GM23338 (cell line): ENCODE measurements around the gene IL4I1. TPM values are rescaled to one million over a fixed set of nuclear protein-coding genes. Genes with fewer than 3 reads are reported as not detected.

Experiments used
- ATAC-seq: fragments of 200-7000 bp; cut with Tn5 transposase; 3 replicates; pipeline ENCODE4 v1.9.1; 2020
- DNase-seq: peaks from one replicate; pipeline ENCODE4 v3.0.0-alpha.2; 2015; ENCODE audit warnings: low spot score
- H2AFZ ChIP-seq: fragments of 200-600 bp; sonication (generic); 2 replicates; pipeline ENCODE4 v1.8.0; 2016; ENCODE audit warnings: antibody characterized with exemption, mild to moderate bottlenecking, moderate library complexity
- H3F3A ChIP-seq: fragments of 200-600 bp; sonication (generic); replicated peaks from 2 replicates; pipeline ENCODE4 v1.8.0; 2017; ENCODE audit warnings: antibody characterized with exemption, mixed run types, low read depth
- H3K27ac ChIP-seq: fragments of 200-600 bp; sonication (generic); 2 replicates; pipeline ENCODE4 v1.6.1; 2016; ENCODE audit warnings: low read depth
- H3K27me3 ChIP-seq: fragments of 200-600 bp; sonication (generic); 2 replicates; pipeline ENCODE4 v1.8.0; 2016; ENCODE audit warnings: mild to moderate bottlenecking, mixed run types, moderate library complexity; ENCODE audit not compliant: insufficient read depth
- H3K36me3 ChIP-seq: fragments of 200-600 bp; sonication (generic); 2 replicates; pipeline ENCODE4 v1.8.0; 2016; ENCODE audit warnings: mild to moderate bottlenecking; ENCODE audit not compliant: insufficient read depth
- H3K4me1 ChIP-seq: fragments of 200-600 bp; sonication (generic); 2 replicates; pipeline ENCODE4 v1.8.0; 2016; ENCODE audit warnings: mild to moderate bottlenecking, moderate library complexity; ENCODE audit not compliant: insufficient read depth
- H3K4me2 ChIP-seq: fragments of 200-600 bp; sonication (generic); 2 replicates; pipeline ENCODE4 v1.7.1; 2017; ENCODE audit warnings: mixed run types
- H3K4me3 ChIP-seq: fragments of 200-600 bp; sonication (generic); 2 replicates; pipeline ENCODE4 v1.6.1; 2016; ENCODE audit warnings: mixed run types
- H3K79me2 ChIP-seq: fragments of 200-600 bp; sonication (generic); replicated peaks from 2 replicates; pipeline ENCODE4 v1.8.0; 2017; ENCODE audit warnings: mild to moderate bottlenecking; ENCODE audit not compliant: insufficient read depth
- H3K9me2 ChIP-seq: fragments of 200-600 bp; sonication (generic); 2 replicates; pipeline ENCODE4 v1.8.0; 2017; ENCODE audit not compliant: insufficient read depth
- H4K20me1 ChIP-seq: fragments of 200-600 bp; sonication (generic); replicated peaks from 2 replicates; pipeline ENCODE4 v1.8.0; 2017; ENCODE audit warnings: mild to moderate bottlenecking; ENCODE audit not compliant: insufficient read depth
- H3K27ac Mint-ChIP-seq: 2 replicates; pipeline ENCODE4 v1.8.0; 2020; ENCODE audit warnings: inconsistent platforms, mild to moderate bottlenecking, moderate library complexity, mixed read lengths
- H3K27me3 Mint-ChIP-seq: 3 replicates; pipeline ENCODE4 v1.8.0; 2022; ENCODE audit warnings: low read depth, mild to moderate bottlenecking, moderate library complexity, mixed read lengths, inconsistent platforms; ENCODE audit not compliant: insufficient read depth, poor library complexity
- H3K36me3 Mint-ChIP-seq: 3 replicates; pipeline ENCODE4 v1.8.0; 2021; ENCODE audit warnings: low read depth, mild to moderate bottlenecking, inconsistent platforms, moderate library complexity, mixed read lengths
- H3K4me1 Mint-ChIP-seq: 3 replicates; pipeline ENCODE4 v1.8.0; 2020; ENCODE audit warnings: mild to moderate bottlenecking, inconsistent platforms, mixed read lengths
- H3K4me3 Mint-ChIP-seq: 3 replicates; pipeline ENCODE4 v1.8.0; 2021; ENCODE audit warnings: moderate library complexity, mild to moderate bottlenecking, inconsistent platforms, mixed read lengths
- H3K9me3 Mint-ChIP-seq: 3 replicates; pipeline ENCODE4 v1.8.0; 2020; ENCODE audit warnings: moderate library complexity, mild to moderate bottlenecking, inconsistent platforms, mixed read lengths
- CREB1 ChIP-seq: fragments of 250-450 bp; sonication (Bioruptor Pico); IDR thresholded peaks from 2 replicates; pipeline ENCODE4 v1.5.0; 2020; ENCODE audit warnings: low read depth, mild to moderate bottlenecking, moderate library complexity
- CTCF ChIP-seq, 2 experiments: fragments of 200-600 bp in 1 of 2; sonication (generic) in 1 of 2; conservative IDR thresholded peaks; 2 replicates each; pipeline versions ENCODE4 v1.5.1 to v1.6.1; 2016 to 2017; ENCODE audit warnings: antibody characterized with exemption in 2 of 2, low read depth in 2 of 2, mild to moderate bottlenecking in 2 of 2, moderate library complexity in 1 of 2
- ETS1 ChIP-seq: IDR thresholded peaks from 2 replicates; pipeline ENCODE4 v1.6.1; 2016; ENCODE audit warnings: antibody characterized with exemption
- EZH2 ChIP-seq: fragments of 200-600 bp; sonication (generic); IDR thresholded peaks from one replicate; pipeline ENCODE4 v1.8.0; 2017; ENCODE audit warnings: antibody characterized with exemption, mild to moderate bottlenecking, low read depth; ENCODE audit not compliant: unreplicated experiment
- EZH2phosphoT487 ChIP-seq: fragments of 200-600 bp; sonication (generic); IDR thresholded peaks from one replicate; pipeline ENCODE4 v1.8.1; 2018; ENCODE audit warnings: antibody characterized with exemption; ENCODE audit not compliant: unreplicated experiment
- POLR2AphosphoS5 ChIP-seq: IDR thresholded peaks from 2 replicates; pipeline ENCODE4 v1.6.1; 2016; ENCODE audit warnings: antibody characterized with exemption, low read depth
- REST ChIP-seq: IDR thresholded peaks from one replicate; pipeline ENCODE4 v1.6.1; 2018; ENCODE audit warnings: antibody characterized with exemption; ENCODE audit not compliant: unreplicated experiment
- STAT1 ChIP-seq: IDR thresholded peaks from one replicate; pipeline ENCODE4 v1.6.1; 2016; ENCODE audit warnings: antibody characterized with exemption; ENCODE audit not compliant: unreplicated experiment
- polyA plus RNA-seq: library from polyadenylated mRNA; unstranded; fragments of >200 nt; fragmentation: Nextera tagmentation; extraction: Ambion mirVana; gene quantifications from 2 replicates; pipeline ENCODE4 v1.2.1, GENCODE V29; 2016
- total RNA-seq: library from RNA; depleted of rRNA; stranded (reverse); fragments of >200 nt; shearing (Covaris generic); gene quantifications from 2 replicates; pipeline ENCODE4 v1.2.3, GENCODE V29; 2014

The IL4I1 gene
- total and polyA plus RNA-seq, 2 experiments from 2014 or later: 0.60 to 0.69 TPM

- TF ChIP-seq CTCF (conservative IDR thresholded peaks at IDR 0.05; ENCODE audit: low read depth in 2 of 2): no peak
- no peak for TF ChIP-seq STAT1
- TF ChIP-seq POLR2AphosphoS5: no peak
- TF ChIP-seq ETS1: no peak
- no peak for TF ChIP-seq EZH2
- TF ChIP-seq CREB1 (CRISPR knock-in tag): no peak
These were observed 47.7 kb downstream of the IL4I1 start (continued) for GRCh38 chr19:49848938-49849337.

- H3K4me3 Mint-ChIP-seq: no peak overlapping the region
- H3K36me3 Mint-ChIP-seq: peaks cover 26% of the 10 kb centered on the region
- no peak overlapping the region for H3K27ac Mint-ChIP-seq
- peaks cover 10% of the 10 kb centered on the region; the same call in 2 of the 3 replicates for H3K9me3 Mint-ChIP-seq
- H3K4me1 Mint-ChIP-seq: peaks cover 19% of the 10 kb centered on the region
- H3K79me2 ChIP-seq: peaks cover 26% of the 10 kb centered on the region
- peaks cover 16% of the 10 kb centered on the region for H3K27me3 Mint-ChIP-seq
- peaks cover 21% of the 10 kb centered on the region for H4K20me1 ChIP-seq
- H3K4me3 ChIP-seq: no peak overlapping the region
- H3K27me3 ChIP-seq: no peaks in the 10 kb centered on the region
- DNase-seq (no peak), ATAC-seq (no peak)
- no peak overlapping the region for H3K27ac ChIP-seq
- H2AFZ ChIP-seq: no peak overlapping the region
- peaks cover 15% of the 10 kb centered on the region for H3K4me1 ChIP-seq
- H3K4me2 ChIP-seq: no peak overlapping the region
- TF ChIP-seq EZH2phosphoT487 (no peak), POLR2AphosphoS5 (no peak), ETS1 (no peak), REST (no peak), CREB1 (CRISPR knock-in tag) (no peak)
- peaks cover 14% of the 10 kb centered on the region; the same call in 1 of the 2 replicates for H3F3A ChIP-seq
- H3K36me3 ChIP-seq: no peaks in the 10 kb centered on the region
- 0 out of 2 replicates have a peak, but pooled peaks cover 3% of the 10 kb centered on the region for H3K9me2 ChIP-seq
These were observed 48.7 kb downstream of the IL4I1 start for GRCh38 chr19:49847731-49848696.
